ENCODE measurements around the gene PRUNE1.

PRUNE1 gene

DNA sequence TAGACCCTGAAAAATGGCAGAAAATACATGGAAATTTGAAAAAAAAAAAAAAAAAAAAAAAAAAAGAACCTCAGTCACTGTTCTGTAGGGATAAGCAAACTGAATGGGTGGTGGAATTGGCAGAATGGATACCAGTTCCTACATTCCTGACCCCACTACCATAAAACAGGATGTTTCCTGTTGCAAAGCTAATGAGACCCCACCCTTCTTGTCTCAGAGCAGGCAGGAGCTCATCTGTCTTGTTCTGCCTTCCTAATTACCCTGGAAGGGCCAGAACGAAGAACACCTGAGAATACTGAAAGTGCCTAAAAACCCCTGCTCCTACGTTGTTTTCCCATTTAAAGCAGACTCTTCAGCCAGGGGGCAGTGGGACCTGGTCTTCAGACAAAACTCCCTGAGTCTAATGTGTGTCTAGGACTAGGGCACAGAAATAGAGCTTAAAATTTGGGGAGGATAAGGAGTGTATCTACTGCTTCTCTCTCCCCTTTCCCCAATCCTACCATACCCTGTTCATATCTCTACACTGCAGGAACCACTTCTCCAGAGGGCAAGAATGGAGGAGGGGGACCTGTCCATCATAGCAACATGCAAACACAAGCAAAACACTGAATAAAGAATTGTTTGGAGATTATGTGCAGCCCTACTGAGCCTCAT is 43.2 kb downstream of the PRUNE1 start:
- DNase-seq = no peak

DNA sequence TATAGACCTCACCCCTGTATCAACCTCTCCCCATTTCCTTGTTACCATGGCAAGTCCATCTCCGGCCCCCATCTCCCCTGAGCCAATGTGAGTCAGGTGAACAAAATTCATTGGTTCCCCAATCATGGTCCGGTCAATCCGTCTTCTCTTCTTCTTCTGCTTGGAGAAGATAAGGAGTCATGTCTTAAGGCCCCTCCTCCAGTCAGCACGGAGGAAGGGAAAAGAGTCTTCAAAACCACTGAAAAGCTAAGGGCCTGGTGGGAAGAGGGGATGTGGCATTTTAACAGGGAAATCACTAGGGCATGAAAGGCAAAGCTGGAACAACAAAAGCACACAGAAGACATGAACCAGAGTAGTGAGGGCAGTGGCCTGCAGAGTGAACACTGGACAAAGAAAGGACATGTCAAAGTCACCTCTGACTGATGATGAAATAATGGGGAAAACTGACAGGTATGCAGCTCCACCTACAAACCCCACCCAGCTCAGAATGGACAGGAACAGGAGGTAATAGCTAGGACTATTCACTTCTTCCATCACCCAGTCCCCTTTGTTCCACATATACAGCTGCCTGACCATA is 46.8 kb downstream of the PRUNE1 start:
- no peak for DNase-seq

DNA sequence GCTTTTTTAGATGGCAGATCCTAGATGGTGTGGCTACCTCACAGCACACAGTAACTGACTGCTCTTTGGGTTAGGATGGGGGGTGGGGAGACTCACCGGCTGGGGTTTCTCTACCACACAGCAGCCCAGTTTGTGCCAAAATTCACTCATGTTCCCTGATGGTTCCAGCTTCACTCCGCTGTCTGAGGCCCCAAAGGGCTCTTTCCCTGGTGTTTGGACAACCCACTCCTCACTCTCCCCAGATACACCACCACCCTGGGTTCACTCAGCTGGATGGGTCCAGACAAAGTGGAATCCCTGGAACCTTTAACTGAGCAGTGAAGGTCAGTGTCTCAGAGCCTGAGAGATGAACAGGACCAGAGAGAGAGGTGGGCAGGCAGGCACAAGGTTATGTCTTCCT is 47.3 kb downstream of the PRUNE1 start:
- no peak for DNase-seq

DNA sequence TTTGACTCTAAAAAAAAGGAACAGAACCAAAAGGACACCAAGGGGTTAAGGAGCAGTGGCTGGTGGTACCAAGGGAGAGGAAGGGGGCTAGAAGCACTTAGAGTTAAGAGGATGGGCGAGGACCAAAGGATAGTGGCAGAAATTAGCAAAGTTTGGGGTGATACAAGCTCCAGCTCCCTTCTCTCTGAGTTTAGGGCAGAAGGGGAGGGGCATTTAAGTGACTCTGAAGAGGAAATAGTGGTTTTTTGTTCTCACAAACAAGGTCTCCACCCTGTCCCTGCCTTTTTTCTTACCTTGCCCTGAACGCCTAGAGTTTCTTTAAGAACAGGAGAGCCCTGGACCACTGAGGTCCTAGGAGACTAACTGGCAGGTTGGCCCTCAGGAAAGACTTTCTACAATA is 47.9 kb downstream of the PRUNE1 start:
- DNase-seq = no peak

DNA sequence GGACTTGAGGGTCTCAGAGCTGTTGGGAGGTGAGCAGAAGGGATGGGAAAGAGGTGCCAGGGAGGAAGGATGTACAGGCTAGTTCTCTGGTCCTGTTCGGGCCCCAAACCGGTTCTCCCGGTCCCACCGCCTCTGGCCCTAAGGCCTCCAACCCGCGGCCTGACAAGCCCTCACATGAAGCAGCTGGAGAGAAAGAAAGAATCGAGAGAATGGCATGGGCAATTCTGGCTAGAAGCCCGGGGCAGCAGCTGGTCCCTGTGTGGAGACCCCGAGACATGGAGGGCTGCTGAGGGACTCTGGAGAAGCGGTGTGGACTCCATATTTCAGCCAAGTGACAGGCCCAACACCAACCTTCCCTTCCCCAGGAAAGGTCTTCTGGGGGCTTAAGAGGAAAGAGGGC is 50.4 kb downstream of the PRUNE1 start:
- DNase-seq = no peak

DNA sequence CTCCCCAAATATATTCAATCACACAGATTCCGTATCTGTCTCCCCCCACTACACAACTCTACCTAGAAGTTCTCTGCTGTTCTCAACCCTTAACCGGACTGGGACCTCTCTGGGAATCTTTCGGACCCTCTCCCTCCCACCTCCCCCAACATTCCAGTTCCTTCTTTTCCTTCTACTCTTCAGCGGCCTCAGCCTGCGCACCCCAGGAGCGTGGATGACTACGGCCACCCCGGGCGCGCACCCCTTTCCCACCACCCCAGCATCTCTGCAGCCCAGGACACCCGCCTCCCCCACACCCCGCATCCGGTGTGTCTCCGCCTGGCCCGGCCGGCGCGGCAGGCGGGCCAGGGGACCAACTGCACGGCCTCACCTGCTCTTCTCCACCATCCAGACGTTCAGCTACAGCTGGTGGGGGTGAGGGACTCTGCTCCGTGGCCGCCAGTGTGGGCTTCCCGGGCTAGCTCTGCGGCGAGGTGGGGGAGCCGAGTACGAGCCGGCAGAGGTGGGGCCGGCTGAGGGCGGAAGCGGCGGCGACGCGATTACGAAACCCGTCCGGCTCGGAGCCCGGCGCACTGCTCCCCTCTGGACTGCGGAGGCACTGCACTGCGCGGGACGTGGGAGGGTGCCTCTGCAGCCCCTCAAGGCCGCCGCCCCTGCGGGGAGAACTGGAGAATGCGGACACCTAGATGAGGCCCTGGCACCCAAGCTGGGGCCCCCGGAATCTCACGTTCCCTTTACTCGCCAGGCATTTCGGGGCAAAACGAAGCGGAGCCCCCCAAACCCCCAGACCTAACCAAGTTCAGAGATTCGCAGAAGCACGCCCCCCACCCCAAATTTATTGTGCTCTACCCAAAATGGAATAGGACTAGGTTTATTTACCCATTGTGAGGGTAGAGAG is 51.1 kb downstream of the PRUNE1 start, which contains the start of gene CDC42SE1:
TSS of gene CDC42SE1 (minus strand) at position 514 of the 898 bp plus-strand sequence. CDS start 3,892 bp downstream, outside the sequence.
- peak; percentile 13 to 56 for DNase-seq

DNA sequence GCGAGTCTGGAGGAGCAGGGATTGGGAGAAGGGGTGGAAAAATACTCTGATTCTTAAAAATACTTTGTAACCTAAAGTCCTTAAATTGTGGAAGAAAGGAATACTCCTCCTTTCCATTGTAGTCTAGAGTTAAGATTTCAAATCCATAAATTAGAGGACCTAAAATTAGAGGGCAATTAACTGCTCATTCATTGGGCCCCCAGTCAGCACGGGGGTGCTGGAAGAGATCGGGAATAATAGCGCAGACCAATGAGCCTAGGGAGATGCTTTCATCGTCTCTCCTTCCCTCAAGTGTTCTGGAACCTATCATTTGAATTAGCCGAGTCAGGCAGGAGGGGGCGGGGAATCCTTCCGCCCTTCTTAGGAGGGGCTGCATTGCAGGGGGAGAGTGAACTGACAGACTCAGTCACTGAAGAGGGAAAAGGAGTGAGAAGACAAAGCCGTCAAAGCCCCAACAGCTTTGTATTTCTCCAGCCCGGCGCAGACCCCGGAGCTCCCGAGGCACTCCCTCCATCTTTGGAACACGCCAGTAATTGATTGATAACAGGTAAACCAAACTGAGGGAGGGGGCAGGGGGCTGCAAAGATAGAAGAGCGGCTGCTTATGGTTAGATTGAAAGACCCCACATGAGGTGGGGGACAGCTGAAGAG is 51.9 kb downstream of the PRUNE1 start, which contains the start of gene MLLT11:
TSS of gene MLLT11 (plus strand) at position 391 of the 650 bp plus-strand sequence. CDS start 6,828 bp downstream, outside the sequence.
- no peak for DNase-seq

DNA sequence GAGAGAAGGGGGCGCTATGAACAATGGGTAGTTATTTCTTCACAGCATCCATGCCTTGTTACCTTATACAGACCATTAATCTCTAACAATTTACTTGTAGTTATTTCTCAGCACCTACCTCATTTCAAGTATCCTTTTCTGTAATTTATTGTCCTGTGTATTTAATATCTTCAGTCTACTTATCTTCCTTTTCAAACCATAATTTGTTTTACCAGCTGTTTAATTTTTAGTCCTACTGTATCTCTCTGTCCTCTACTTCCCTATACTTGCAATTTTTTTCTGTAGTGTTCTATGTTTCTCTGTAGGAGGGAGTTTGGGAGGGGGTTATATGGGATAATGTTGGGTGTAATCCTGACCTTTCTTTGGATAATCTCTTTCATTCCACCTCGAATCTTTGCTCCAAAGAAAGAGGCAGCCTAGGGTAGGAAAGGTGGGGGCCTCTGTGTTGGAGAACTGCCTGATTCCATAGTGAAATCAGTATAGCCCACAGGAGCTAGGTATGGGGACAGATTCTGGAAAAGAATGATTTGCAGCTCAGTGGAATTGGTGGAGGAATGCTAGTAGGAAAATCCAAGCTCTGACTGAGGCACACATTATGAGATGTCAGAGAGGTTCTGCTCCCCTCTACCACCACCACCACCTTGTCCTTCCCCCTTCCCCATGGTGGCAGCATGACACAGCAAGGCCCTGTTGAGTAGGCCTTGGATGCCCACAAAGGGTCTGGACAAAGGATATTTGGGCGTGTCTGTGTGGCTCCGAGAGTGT is 52.6 kb downstream of the PRUNE1 start:
- DNase-seq = no peak

DNA sequence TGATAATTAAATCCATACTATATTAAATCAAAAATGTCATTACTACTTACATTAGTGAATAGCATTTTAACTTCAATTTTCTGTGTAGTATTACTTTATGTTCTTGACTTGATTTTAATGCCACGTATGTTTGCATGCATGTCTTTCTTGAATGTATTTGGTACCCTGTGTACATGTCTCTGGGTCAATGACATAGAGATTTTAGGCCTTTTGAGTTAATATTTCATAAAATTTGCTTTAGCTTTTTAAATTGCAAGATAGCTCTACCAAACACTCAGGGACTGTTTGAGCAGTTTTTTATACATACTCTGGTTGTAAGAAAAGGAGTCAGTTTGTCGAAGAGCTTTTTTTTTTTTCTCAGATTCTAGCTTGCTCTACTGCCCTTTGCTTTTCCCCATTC is 53.5 kb downstream of the PRUNE1 start:
- DNase-seq = no peak

DNA sequence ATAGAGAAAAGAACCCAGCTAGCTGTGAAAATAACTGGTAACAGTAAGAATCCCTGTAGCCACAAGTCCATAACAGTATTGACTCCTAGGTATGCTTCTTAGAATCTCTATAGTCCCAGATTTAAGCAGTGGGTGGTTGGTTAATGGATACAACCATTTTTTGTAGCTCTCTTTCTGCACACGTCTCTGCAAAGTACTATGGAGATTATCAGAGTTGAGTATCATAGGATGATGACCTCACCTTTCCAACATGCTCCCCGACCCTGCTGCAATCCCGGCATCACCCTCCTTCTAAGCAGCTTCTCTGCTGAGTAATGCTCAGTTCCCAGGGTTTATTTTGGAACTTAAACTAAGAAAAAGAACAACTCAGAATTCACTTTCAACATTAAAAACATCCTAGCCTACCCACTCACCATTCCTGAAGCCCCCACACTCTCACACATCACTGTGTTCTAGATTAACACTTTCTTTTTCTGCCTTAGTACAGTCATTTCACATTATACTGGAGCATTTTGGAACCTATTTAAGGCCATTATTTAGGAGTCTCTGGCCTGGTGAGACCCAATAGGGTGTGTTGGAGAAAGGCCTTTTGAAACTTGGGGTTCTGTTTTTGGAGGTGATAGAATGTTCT is 54.6 kb downstream of the PRUNE1 start:
- DNase-seq = no peak

DNA sequence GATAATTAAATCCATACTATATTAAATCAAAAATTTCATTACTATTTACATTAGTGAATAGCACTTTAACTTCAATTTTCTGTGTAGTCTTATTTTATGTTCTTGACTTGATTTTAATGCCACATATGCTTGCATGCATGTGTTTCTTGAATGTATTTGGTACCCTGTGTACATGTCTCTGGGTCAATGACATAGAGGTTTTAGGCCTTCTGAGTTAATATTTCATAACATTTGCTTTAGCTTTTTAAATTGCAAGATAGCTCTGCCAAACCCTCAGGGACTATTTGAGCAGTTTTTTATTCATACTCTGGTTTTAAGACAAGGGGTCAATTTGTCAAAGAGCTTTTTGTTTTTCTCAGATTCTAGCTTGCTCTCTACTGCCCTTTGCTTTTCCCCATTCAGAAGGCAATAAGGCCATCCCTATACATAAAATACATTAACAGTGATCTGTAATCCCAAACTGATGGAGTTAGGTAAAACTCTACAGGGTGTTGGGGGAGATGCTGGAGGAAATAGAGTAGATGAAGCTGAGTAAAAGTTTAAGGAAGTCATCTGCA is 56.9 kb downstream of the PRUNE1 start:
- no peak for DNase-seq

DNA sequence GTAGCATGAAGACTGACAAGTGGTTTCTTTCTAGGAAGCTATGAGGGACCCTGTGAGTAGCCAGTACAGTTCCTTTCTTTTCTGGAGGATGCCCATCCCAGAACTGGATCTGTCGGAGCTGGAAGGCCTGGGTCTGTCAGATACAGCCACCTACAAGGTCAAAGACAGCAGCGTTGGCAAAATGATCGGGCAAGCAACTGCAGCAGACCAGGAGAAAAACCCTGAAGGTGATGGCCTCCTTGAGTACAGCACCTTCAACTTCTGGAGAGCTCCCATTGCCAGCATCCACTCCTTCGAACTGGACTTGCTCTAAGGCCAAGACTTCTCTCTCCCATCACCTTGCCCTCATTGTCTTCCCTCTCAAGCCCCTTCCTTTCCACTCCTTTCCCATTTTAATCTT is 58.9 kb downstream of the PRUNE1 start:
- DNase-seq = no peak

DNA sequence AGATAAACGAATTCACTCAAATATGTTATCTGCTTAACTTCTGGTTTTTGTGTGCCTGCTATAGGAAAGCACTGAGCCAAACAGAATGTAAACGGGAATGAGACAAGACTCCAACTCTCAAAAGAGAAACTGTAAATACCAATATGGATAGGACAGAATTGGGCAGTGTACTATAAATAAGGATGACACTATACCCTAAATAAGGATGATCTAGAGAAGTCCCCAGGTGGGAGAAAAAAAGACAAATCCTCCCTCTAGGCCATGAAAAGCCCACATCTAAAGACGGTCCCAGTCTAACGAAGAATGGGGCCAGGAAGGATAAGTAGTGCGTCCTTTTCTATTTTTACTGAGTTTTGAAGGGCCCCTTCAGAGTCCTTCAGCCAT is 60.8 kb downstream of the PRUNE1 start:
- DNase-seq = no peak

DNA sequence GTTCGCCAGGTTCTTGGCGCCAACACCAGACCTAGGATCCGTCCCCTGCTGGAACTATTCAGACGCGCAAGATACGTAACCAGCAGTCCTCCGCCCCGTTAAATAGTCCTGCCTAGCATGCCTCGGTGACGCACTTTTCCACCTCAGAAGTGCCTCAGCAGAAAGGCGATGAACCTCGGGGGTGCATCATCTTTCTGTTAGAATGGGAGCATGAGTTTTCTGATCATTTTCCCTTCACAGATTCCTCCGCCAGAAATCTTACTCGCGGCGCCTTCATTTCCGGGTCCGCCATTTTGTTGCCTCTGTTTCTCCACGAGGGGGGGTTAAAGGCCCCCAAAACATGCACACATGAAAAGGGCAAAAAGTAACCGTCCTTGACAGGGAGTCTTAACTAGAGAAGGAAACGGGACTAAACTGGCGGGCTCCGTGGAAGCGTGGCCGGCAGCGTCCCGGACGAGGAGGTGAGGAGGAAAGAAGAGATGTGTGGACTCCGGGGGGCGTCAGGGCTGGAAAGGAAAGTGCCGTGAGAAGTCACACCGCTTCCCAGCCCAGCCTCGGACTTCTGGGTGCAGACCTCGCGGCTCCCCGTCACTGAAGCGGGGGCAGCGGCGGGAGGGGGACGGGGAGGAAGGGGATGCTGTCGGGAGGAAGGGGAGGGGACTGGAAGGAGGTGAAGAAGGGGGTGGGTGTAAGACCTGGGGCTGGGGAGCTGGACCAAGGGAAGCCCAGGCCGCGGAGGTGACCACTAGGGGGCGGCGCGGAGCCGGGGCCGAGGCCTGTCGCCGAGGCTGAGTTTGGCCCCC is 62.4 kb downstream of the PRUNE1 start, which contains the start of gene GABPB2:
TSS of gene GABPB2 (plus strand) at position 288 of the 803 bp plus-strand sequence. CDS start 17,429 bp downstream, outside the sequence.
- DNase-seq = peak; percentile 68 to 88

DNA sequence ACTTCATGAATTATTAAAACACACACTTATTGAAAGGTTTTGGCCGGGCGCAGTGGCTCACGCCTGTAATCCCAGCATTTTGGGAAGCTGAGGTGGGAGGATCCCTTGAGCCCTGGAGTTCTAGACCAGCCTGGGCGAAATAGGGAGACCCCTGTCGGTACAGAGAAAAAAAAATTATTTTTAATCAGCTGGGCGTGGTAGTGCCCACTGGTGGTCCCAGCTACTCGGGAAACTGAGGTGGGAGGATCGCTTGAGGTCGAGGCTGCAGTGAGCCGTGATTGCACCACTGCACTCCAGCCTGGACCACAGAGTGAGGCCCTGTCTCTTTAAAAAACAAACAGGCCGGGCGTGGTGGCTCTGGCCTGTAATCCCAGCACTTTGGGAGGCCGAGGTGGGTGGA is 64.0 kb downstream of the PRUNE1 start:
- DNase-seq = no peak
